Omental fat pad (tissue), 4 donors: ENCODE data around the gene CPT1A. TPM values are rescaled to one million over a fixed set of nuclear protein-coding genes. Genes with fewer than 3 reads are reported as not detected.

Source experiments
- ATAC-seq: fragments of 150-250 bp; one replicate; pipeline ENCODE4 v1.9.1; 2016; ENCODE audit warnings: mild to moderate bottlenecking, moderate library complexity; ENCODE audit not compliant: low FRiP score
- DNase-seq: peaks from one replicate; pipeline ENCODE4 v3.0.0-alpha.2; 2019; ENCODE audit warnings: low spot score
- total RNA-seq, 4 donors: library from RNA; depleted of rRNA; stranded (reverse); fragments of >200 nt; gene quantifications; one replicate each; pipeline ENCODE4 v1.1.0, GENCODE V29; 2016
- TF ChIP-seq, protein P1 (sequence below), 3 donors: fragments of 450-650 bp; IDR thresholded peaks; one replicate each; pipeline ENCODE4 v1.5.1; 2016 to 2017; ENCODE audit warnings: antibody characterized with exemption in 3 of 3, mild to moderate bottlenecking in 3 of 3, moderate library complexity in 2 of 3

Gene CPT1A
- total RNA-seq, 4 donors from 2014 or later, result 36.1 to 54.9 (median 48.2) TPM

DNA sequence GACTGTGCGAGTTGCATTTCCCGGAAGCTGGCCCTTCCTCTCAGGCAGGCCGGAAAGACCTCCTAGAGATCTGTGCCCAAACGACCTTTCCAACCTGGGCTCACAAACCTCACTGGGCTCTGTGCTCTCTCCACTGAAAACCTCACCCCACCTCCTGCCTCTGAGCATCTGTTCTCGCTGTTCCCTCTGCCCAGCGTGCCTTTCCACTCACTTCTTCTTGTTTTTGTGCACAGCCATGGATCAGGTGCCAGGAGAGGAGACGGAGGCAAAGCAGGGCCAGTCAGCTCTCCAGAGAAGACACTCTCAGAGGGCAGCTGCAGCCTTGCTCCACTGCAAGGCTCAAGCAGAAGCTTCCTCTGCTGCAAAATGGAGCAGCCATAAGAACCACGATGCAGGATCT lies 10.9 kb upstream of the CPT1A start:
- no peak for DNase-seq
- TF ChIP-seq, protein P1, sequence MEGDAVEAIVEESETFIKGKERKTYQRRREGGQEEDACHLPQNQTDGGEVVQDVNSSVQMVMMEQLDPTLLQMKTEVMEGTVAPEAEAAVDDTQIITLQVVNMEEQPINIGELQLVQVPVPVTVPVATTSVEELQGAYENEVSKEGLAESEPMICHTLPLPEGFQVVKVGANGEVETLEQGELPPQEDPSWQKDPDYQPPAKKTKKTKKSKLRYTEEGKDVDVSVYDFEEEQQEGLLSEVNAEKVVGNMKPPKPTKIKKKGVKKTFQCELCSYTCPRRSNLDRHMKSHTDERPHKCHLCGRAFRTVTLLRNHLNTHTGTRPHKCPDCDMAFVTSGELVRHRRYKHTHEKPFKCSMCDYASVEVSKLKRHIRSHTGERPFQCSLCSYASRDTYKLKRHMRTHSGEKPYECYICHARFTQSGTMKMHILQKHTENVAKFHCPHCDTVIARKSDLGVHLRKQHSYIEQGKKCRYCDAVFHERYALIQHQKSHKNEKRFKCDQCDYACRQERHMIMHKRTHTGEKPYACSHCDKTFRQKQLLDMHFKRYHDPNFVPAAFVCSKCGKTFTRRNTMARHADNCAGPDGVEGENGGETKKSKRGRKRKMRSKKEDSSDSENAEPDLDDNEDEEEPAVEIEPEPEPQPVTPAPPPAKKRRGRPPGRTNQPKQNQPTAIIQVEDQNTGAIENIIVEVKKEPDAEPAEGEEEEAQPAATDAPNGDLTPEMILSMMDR (IDR thresholded peaks at IDR 0.05), result no peak
- ATAC-seq, result no peak

DNA sequence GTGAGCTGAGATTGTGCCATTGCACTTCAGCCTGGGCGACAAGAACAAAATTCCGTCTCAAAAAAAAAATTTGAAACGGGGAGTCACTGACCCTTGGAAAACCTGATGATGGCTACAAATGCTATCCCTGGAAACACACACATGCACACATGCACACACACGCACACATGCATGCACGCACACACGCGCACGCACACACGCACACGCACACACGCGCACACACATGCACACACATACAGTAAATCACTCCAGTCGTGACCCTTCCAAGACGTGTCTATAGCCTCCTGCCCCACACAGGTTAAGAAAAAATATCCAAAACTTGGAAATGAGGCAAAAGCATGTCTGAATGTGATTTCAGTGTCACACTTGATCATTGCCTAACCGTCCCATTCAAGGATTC lies 6.7 kb upstream of the CPT1A start:
- DNase-seq (no peak), ATAC-seq (no peak)
- TF ChIP-seq, protein P1 (IDR thresholded peaks at IDR 0.05), result no peak

DNA sequence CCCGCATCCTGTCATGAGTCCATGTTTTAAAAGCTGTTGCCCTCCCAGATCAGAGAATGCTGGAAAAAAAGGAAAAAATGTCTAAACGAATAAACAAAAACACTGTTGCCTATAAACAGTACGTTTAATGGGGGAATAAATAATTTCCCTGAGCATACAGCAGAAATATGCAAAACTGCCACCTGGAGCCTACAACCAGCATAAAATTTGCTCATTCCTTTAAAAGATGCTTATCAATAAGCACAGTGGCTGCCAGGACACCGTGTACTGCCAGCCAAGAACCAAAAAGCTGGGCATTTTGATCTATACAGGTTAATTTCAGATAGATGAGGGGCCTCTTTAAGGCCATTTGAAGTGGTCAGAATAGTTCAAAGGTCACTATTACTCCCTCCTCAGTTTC lies 5.7 kb upstream of the CPT1A start:
- ATAC-seq, result no peak
- TF ChIP-seq, protein P1 (IDR thresholded peaks at IDR 0.05), result no peak

DNA sequence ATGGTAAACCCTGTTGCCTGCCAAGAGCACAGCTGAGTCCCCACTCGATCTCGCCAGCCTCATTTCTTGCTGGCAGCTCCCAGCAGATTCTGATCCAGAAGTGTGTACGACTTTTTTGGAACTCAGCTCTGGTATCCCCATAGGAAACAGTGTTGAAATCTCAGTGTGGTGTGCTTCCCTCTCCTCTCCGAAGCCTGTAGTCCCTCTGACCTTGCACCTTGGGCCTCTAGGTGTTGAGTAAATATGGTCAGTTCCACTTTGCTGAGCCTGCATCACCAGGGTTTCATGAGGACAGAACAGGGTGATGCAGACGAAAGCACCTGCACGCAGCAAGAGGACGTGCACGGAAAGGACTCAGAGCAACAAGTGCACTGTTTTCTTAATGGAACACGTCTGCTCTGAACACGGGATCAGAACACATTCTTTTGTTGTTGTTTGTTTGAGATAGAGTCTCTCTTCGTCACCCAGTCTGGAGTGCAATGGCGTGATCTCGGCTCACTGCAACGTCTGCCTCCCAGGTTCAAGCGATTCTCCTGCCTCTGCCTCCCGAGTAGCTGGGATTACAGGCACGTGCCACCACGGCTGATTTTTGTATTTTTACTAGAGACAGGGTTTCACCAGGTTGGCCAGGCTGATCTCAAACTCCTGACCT lies 3.8 kb upstream of the CPT1A start:
- ATAC-seq, result no peak
- DNase-seq, result no peak
- TF ChIP-seq, protein P1 (IDR thresholded peaks at IDR 0.05), result no peak

More for the DNA sequence above, 5.7 kb upstream of the CPT1A start:
- DNase-seq, result no peak

DNA sequence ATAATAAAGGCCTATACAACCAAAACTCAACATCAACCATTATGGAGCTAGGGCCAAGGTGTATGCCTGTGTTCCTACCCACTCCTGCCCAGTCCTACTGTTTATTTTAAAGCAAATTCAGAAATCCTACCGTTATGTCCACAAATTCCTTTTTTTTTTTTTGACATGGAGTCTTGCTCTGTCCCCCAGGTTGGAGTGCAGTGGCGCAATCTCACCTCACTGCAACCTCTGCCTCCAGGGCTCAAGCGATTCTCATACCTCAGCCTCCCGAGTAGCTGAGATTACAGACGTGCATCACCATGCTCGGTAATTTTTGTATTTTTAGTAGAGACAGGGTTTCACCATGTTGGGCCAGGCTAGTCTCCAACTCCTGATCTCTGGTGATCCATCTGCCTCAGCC lies 3.1 kb upstream of the CPT1A start:
- DNase-seq (no peak), ATAC-seq (no peak)
- TF ChIP-seq, protein P1 (IDR thresholded peaks at IDR 0.05), result no peak

DNA sequence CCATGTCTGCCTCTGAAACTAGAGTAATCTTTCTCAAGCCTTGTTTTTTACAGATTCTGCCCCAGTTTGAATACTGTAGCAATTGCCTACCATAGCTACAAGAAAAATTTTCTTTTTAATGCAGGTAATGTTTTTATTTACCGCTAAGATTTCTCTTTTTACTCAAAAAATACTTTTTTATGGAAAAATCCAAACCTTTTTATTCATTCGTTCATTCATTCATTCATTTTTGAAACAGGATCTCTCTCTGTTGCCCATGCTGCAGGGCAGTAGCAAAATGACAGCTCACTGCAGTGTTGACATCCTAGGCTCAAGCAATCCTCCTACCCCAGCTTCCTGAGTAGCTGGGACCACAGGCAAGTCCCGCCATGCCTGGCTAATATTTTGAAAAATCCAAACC lies 2.7 kb upstream of the CPT1A start:
- ATAC-seq (no peak), DNase-seq (no peak)
- TF ChIP-seq, protein P1 (IDR thresholded peaks at IDR 0.05), result no peak

DNA sequence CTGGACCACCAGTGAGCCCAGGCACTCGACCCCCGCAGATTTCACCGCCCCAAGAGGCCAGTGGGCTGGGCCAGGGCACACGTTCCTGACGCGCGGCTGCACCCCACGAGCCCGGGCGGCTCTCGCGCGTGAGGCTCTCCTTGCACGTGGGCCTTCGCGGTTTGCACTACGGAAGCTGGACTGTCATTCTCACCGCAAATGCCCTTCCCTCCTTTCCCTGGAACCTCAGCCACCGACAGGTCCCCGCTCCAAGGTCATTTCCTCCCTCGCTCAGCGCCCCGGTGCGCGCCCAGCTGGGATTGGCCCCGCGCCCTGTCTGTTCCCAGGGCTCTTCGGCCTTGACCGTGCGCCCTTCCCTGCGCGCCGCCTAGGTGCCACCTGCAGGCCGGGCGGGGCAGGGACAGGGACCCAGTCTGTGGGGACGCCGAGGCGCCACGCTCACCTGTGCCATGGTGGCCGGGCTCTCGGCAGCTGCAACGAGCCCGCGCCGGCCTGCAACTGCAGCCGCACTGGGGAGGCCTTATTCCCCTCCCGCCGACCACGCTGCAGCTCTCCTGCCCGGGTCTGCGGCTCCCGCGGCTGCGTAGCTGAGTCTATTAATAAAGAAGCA lies 2.1 kb upstream of the CPT1A start:
- TF ChIP-seq, protein P1 (IDR thresholded peaks at IDR 0.05), result no peak
- ATAC-seq, result no peak

More for the DNA sequence above, 2.1 kb upstream of the CPT1A start:
- DNase-seq, result no peak
